Body of pancreas (tissue), 4 donors: ENCODE results near the gene WDR38. TPM values are rescaled to one million over a fixed set of nuclear protein-coding genes. Genes with fewer than 3 reads are reported as not detected.

Source experiments
- ATAC-seq: fragments of 150-250 bp; one replicate; pipeline ENCODE4 v1.9.1; 2016
- DNase-seq, 4 donors: peaks; one replicate each; pipeline ENCODE4 v3.0.0-alpha.2; 2019
- H3K27ac ChIP-seq, 4 donors: fragments of 200-600 bp; sonication (generic); 1 replicate in 3 of 4; 2 replicates in 1 of 4; pipeline versions ENCODE4 v1.5.1 to v1.6.1; 2016 to 2019; ENCODE audit warnings: mild to moderate bottlenecking in 1 of 4, mixed read lengths in 1 of 4, moderate library complexity in 1 of 4
- H3K27me3 ChIP-seq, 2 donors: fragments of 200-600 bp; sonication (generic); one replicate each; pipeline ENCODE4 v1.6.0; 2016; ENCODE audit warnings: mild to moderate bottlenecking in 1 of 2
- H3K36me3 ChIP-seq, 2 donors: fragments of 200-600 bp; sonication (generic); replicated peaks in 1 of 2; 2 replicates each; pipeline ENCODE4 v1.5.1; 2016; ENCODE audit warnings: low read depth in 2 of 2; ENCODE audit not compliant: insufficient read depth in 1 of 2
- H3K4me1 ChIP-seq: fragments of 200-600 bp; sonication (generic); one replicate; pipeline ENCODE4 v1.6.0; 2016
- H3K4me3 ChIP-seq, 2 donors: fragments of 200-600 bp; sonication (generic); 1 replicate in 1 of 2; 2 replicates in 1 of 2; pipeline ENCODE4 v1.5.1; 2016 to 2019
- H3K9me3 ChIP-seq, 3 donors: fragments of 200-600 bp; sonication (generic); 1 replicate in 2 of 3; 2 replicates in 1 of 3; pipeline ENCODE4 v1.5.1; 2016
- CTCF ChIP-seq, 7 experiments: fragments of 450-650 bp in 4 of 7; fragments of 200-600 bp in 3 of 7; sonication (generic) in 3 of 7; IDR thresholded peaks; one replicate each; pipeline ENCODE4 v1.5.1; 2016 to 2019; ENCODE audit warnings: antibody characterized with exemption in 7 of 7
- POLR2A ChIP-seq, 3 donors: fragments of 450-650 bp; IDR thresholded peaks; one replicate each; pipeline ENCODE4 v1.6.1; 2016; ENCODE audit warnings: antibody characterized with exemption in 3 of 3, mild to moderate bottlenecking in 2 of 3
- WGBS, 2 donors: methylation state at CpG; one replicate each; pipeline ENCODE4 v1.1.5; 2017; 5-methylcytosine and 5-hydroxymethylcytosine counted together
- intact Hi-C: fragments of 100-400 bp; cut with DNase I; formaldehyde crosslinking; loops from one replicate; pipeline ENCODE4 v1.15.1; 2023
- total RNA-seq, 2 donors: library from RNA; depleted of rRNA; stranded (reverse); fragments of >200 nt; gene quantifications; one replicate each; pipeline ENCODE4 v1.1.0, GENCODE V29; 2016

The WDR38 gene
- under 1 TPM in 1 of 2 donors, not detected in 1; 0.78 TPM for total RNA-seq

- Histone ChIP-seq H3K27ac (no peak within 1 kb of the TSS), H3K9me3 (no peaks in the 10 kb centered on the region), H3K36me3 (peaks cover 5 to 10% of the 10 kb centered on the region in 2 donors), H3K27me3 (no peaks in the 10 kb centered on the region), H3K4me3 (peak within 1 kb of the TSS in 1 of 2 donors; percentile 9), H3K4me1 (peaks cover 14% of the 10 kb centered on the region)
- intact Hi-C loops = loop anchor here (10.0 kb wide), 1 partner anchor 292 kb away; the partner anchor contains the start of gene SCAI
- peak; percentile 75 to 83 (median 76) for DNase-seq
- TF ChIP-seq CTCF (IDR thresholded peaks at IDR 0.05) (peak; percentile 96 to 99 (median 98)), POLR2A (IDR thresholded peaks at IDR 0.05) (no peak)
- 1 to 7% methylated on average over 5 to 51 of the region's 51 CpGs for WGBS, 2 donors
- ATAC-seq = peak; percentile 89
Observed at GRCh38 chr9:124852829-124853531, at the start of gene WDR38. Gene WDR38, plus strand, starts transcription at chr9:124853460. Its CDS starts 72 bp downstream, at chr9:124853532.

GRCh38 chr9:124803911-124804310 lies 49.3 kb upstream of the WDR38 start:
- no peaks in the 10 kb centered on the region for H3K36me3 ChIP-seq
- no peaks in the 10 kb centered on the region for H3K9me3 ChIP-seq
- WGBS, 2 donors = 94 to 100% methylated on average over 1 to 8 of the region's 8 CpGs
- H3K4me3 ChIP-seq = no peak overlapping the region
- DNase-seq (no peak), ATAC-seq (no peak)
- H3K4me1 ChIP-seq = peaks cover 34% of the 10 kb centered on the region
- intact Hi-C loops = loop anchor here (5.0 kb wide), 1 partner anchor 38 kb away; no protein-coding TSS in a partner anchor
- H3K27ac ChIP-seq = no peak overlapping the region
- TF ChIP-seq CTCF (IDR thresholded peaks at IDR 0.05) (no peak), POLR2A (IDR thresholded peaks at IDR 0.05) (no peak)
- no peaks in the 10 kb centered on the region for H3K27me3 ChIP-seq

GRCh38 chr9:124805186-124805585 lies 48.1 kb upstream of the WDR38 start:
- Histone ChIP-seq H3K4me1 (peaks cover 21% of the 10 kb centered on the region), H3K36me3 (no peaks in the 10 kb centered on the region), H3K9me3 (no peaks in the 10 kb centered on the region), H3K4me3 (no peak overlapping the region), H3K27ac (no peak overlapping the region), H3K27me3 (no peaks in the 10 kb centered on the region)
- no peak for TF ChIP-seq CTCF (IDR thresholded peaks at IDR 0.05)
- TF ChIP-seq POLR2A (IDR thresholded peaks at IDR 0.05) = no peak
- DNase-seq = no peak
- WGBS, 2 donors = 60 to 62% methylated on average over 4 of the region's 4 CpGs
- ATAC-seq = no peak
- intact Hi-C loops = no loop called here

GRCh38 chr9:124808246-124808956 lies 44.9 kb upstream of the WDR38 start:
- H3K4me1 ChIP-seq = peaks cover 6% of the 10 kb centered on the region
- no peak overlapping the region for H3K27ac ChIP-seq
- no peak for DNase-seq
- WGBS, 2 donors = 87 to 89% methylated on average over 12 of the region's 12 CpGs
- no peaks in the 10 kb centered on the region for H3K9me3 ChIP-seq
- no peak for ATAC-seq
- no peak overlapping the region for H3K4me3 ChIP-seq
- TF ChIP-seq CTCF (IDR thresholded peaks at IDR 0.05) = no peak
- TF ChIP-seq POLR2A (IDR thresholded peaks at IDR 0.05) = no peak
- H3K36me3 ChIP-seq = no peaks in the 10 kb centered on the region
- intact Hi-C loops = no loop called here
- no peaks in the 10 kb centered on the region for H3K27me3 ChIP-seq
